Endometrium (tissue), 2 donors: ENCODE data around the gene DRD4.

Source experiments
- FAIRE-seq: peaks from 2 replicates; lab custom pipeline; 2012; peaks lifted over from hg19 to GRCh38; lab: Jason Lieb, UNC
- donor health status: control.
- donor health status: control.

DRD4 gene

DNA sequence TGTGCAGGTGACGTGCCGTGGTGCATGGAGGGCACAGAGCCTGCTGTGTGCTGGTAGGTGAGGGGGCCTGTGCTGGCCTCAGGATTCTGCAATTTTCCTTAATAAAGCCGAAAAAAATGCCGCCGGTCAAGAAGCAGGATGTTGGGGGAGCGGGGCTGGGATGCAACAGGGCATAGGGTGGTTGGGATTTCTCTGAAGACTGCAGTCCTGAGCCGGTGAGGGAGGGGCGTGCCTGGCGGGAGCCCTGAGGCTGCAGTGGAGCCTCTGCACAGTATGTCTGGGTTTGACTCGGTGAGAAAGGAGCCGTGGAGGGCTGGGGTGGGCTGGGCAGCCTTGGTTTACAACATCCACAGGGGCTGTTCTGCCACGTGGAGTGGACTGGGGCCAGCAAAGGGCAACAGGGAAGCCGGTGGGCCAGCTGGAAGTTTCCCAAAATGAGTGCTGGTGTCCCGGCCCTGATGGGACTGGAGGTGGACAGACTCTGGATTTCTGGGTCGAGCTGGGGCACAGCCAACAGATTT, 13.7 kb upstream of the DRD4 start:
- no peak for FAIRE-seq

- no peak for FAIRE-seq
Measured at GRCh38 chr11:623999-624704, 12.9 kb upstream of the DRD4 start.

DNA sequence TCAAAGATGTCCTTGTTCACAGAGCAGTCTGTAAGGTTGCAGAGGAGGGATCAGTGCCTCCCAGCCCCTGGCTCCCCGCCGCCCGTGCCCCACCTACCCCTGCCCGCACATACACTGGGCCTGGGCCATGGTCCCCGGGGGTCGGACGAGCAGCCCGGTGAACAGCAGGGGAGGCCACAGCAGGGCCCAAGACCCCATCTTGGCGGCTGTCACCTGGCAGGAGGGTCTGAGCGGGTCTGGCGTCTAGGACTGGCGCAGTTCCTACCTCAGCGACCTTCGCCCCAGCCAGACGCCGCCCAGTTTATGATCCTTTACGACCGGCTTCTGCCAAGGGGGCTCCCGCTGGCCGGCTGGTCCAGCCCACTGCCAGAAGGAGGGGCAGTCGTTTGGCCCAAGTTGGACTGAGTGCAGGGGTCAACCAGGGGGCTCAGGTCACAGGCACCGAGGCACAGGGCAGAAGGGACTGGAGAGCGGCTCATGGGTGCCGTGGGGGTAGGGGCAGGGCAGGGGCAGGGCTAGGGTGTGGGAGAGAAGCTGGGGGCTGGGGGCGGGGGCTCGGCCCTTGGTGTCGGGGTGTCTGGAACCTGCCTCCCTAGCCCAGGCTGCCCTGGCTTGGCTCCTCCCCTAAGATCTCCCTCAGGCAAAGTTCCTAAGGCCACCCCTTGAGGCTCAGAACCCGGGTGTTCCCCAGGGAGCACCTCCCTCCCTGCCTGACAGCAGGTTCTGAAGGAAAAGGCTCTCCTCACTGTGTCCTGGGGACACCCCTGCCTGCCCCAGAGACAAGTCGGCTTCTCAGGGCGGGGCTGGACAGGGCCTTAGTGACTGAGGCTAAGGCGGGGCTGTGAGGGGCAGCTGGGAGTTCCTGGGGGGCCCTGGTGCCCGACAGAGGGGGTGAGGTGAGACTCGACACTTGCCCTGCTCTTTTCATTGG, 12.1 kb upstream of the DRD4 start, which contains the start of gene CDHR5:
Gene CDHR5, minus strand, starts transcription at position 251 of the 931 bp plus-strand sequence. Its CDS starts 53 bp downstream, at position 198.
- FAIRE-seq, result no peak

DNA sequence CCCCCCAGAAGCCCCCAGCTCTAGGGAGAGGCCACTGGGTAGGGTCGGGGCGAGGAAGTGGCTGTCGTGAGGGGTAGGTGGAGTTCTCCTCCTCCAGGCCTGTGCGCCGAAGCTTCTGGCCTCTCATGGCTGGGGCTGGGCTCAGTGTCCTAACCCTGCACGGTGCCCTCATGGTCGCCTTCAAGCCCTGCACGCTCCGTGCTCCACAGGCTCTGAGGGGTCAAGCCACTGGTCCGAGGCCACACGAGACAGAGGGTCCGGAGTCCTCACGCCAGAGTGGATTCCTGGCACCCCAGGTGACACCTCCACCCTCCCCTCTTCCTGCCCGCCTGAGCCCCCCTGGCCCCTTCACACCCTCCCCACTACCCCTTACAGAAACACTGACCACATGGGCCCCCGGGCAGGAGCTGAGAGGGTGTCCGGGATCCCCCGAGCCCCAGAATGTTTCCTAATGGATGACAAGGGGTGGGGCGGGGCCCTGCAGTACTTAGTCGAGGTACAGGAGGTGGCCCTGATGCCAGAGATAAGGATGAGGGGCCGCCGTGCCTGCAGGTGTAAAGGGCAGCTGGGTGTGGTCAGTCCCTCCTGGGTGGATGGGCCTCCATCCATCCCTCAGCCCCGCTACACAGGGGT, 11.3 kb upstream of the DRD4 start:
- FAIRE-seq, result no peak

DNA sequence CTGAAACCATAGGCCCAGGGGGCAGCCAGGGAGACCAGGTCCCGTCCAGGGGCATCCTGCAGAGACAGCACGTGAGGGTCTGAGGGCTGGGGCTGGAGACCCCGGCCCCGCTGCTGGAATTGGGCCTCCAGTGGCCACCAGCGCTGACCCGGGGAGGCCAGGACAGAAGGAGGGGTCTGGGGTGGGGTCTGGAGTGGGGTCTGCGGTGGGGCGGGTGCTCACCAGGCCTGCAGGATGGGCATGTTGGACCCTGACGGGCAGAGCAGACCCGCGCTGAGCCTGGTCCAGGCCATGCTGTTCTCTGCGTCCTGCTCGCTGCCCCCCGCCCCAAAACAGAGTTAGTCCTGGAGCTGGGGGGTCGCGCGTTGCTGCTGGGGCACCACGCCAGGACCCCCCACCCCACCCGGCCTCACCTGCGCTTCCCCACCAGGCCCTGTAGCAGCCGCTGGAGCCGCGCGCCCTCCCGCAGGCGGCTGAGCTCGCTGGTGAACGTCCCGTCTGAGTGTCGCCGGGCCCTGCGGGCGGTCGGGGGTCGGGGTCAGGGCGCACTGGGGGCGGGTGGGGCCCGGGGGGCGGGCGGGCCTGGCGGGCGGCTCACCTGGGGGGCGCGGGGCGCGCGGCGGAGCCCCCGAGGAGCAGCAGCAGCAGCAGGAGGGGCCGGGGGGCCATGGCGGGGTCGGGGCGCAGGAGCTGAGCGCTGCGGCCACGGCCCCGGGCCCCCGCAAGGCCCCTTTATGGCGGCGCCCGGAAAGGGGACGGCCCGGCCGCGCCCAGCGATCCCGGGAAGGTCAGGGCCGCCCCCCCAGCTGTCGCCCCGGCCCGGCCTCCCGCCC, 10.4 kb upstream of the DRD4 start, which contains the start of gene SCT:
Gene SCT, minus strand, starts transcription at position 707 of the 833 bp plus-strand sequence. Its CDS starts 38 bp downstream, at position 669.
- no peak for FAIRE-seq

- FAIRE-seq, result no peak
Measured at GRCh38 chr11:627308-627576, 9.8 kb upstream of the DRD4 start.

- no peak for FAIRE-seq
Measured at GRCh38 chr11:628056-628455, 9.0 kb upstream of the DRD4 start.

- no peak for FAIRE-seq
Measured at GRCh38 chr11:629237-629583, 7.9 kb upstream of the DRD4 start.

GRCh38 chr11:630871-631270, 6.2 kb upstream of the DRD4 start:
- FAIRE-seq, result no peak

- FAIRE-seq, result no peak
Measured at GRCh38 chr11:635945-636510, 1.0 kb upstream of the DRD4 start.

GRCh38 chr11:637333-637592, 194 bp downstream of the DRD4 start:
- no peak for FAIRE-seq

DNA sequence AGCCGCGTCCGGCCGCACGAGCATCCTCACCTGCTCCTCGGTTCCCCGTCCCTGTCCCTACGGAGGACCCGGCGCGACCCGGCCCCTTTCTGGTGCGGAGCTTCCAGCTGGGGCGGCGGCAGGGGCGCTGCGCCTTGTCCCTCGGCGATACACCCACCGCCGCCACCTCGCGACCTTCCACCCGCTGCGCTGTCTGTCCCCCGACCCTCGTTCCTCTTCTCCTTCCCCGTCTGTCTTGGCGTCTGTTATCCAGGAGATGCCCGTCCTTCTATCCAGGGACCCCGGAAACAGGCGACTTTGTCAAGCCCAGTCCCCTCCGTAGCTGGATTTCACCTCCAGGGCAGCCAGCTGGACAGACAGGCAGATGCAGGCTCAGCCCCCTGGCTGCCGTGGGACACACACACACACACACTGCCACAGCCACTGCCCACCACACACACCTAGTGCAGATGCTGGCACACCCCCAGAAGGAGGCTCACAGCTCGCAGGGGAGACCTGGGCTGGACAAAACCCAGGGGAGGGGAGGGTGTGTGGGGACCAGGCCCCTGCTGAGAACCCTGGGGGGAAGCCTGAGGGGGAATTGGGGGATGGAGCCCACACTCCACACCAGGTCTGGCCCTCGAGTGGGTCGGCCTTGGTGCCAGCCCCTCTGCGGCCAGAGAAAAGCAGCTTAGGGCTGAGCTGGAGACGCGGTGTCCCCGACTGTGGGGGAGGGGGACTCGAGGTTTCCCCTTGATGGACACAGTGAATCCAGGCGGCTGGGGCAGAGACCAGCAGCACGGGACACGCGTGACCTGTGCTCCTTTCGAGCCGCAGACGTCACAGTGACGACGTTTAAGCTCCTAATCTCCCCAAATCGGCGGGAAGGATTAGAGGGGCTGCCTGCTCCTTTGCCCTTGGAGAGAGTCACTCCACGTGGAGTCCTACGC, 788 bp downstream of the DRD4 start:
- FAIRE-seq, result no peak

GRCh38 chr11:638631-639331, 1.7 kb downstream of the DRD4 start:
- no peak for FAIRE-seq

GRCh38 chr11:639332-639955, 2.4 kb downstream of the DRD4 start:
- no peak for FAIRE-seq

DNA sequence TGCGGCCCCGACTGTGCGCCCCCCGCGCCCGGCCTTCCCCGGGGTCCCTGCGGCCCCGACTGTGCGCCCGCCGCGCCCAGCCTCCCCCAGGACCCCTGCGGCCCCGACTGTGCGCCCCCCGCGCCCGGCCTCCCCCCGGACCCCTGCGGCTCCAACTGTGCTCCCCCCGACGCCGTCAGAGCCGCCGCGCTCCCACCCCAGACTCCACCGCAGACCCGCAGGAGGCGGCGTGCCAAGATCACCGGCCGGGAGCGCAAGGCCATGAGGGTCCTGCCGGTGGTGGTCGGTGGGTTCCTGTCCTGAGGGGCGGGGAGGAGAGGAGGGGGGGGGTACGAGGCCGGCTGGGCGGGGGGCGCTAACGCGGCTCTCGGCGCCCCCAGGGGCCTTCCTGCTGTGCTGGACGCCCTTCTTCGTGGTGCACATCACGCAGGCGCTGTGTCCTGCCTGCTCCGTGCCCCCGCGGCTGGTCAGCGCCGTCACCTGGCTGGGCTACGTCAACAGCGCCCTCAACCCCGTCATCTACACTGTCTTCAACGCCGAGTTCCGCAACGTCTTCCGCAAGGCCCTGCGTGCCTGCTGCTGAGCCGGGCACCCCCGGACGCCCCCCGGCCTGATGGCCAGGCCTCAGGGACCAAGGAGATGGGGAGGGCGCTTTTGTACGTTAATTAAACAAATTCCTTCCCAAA, 3.1 kb downstream of the DRD4 start:
- no peak for FAIRE-seq

DNA sequence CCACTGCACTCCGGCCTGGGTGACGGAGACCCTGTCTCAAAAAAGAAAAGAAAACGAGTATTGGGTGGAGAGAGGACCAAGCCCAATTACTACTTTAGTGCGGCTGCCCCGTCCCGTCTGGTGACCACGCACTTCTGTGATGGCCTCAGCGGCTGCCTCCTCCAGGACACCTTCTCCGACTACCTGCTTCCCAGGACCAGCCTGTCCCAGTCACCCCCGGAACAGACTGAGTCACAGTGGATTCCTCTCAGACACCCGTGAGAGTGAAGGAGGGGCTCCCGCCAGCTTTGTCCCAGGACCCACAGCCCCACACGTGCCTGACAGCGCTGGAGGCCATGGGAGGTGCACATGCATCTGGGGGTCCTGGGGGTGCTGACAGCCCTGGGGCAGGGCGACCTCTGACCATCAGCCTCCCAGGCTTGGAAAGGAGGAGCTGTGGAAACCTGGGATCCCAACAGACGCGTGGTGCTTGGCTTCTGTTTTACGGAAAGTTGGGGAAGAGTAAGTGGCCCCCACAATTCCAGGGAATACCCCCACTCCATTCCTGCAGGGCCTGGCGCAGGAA, 4.8 kb downstream of the DRD4 start:
- no peak for FAIRE-seq

- no peak for FAIRE-seq
Measured at GRCh38 chr11:643366-643765, 6.3 kb downstream of the DRD4 start.

GRCh38 chr11:643849-644738, 7.0 kb downstream of the DRD4 start:
- no peak for FAIRE-seq
